Ovary (tissue), 9 donors: ENCODE data around the gene TIMP4. TPM values are rescaled to one million over a fixed set of nuclear protein-coding genes. Genes with fewer than 3 reads are reported as not detected.

Experiments
- DNase-seq, 5 donors: peaks; one replicate each; pipeline ENCODE4 v3.0.0-alpha.2; 2019 to 2020
- H3K27ac ChIP-seq, 2 donors: fragments of 200-600 bp; one replicate each; pipeline versions ENCODE4 v1.5.1 to v1.8.0; 2019 to 2022
- H3K27me3 ChIP-seq: fragments of 200-600 bp; one replicate; pipeline ENCODE4 v1.8.0; 2022
- H3K36me3 ChIP-seq: fragments of 200-600 bp; sonication (generic); one replicate; pipeline ENCODE4 v1.5.1; 2019
- H3K4me1 ChIP-seq: one replicate; pipeline ENCODE4 v1.8.1; 2013; ENCODE audit warnings: mild to moderate bottlenecking, moderate library complexity; ENCODE audit not compliant: insufficient read depth
- H3K4me3 ChIP-seq: fragments of 200-600 bp; sonication (generic); one replicate; pipeline ENCODE4 v1.5.1; 2017
- H3K9me3 ChIP-seq, 2 donors: fragments of 200-600 bp in 1 of 2; sonication (generic) in 1 of 2; one replicate each; pipeline versions ENCODE4 v1.5.1 to v1.8.1; 2013 to 2019; ENCODE audit warnings: mild to moderate bottlenecking in 1 of 2, moderate library complexity in 1 of 2
- EP300 ChIP-seq: sonication (generic); formaldehyde crosslinking; IDR thresholded peaks from one replicate; pipeline ENCODE4 v1.6.1; 2017; ENCODE audit warnings: antibody characterized with exemption
- POLR2A ChIP-seq: fragments of 450-650 bp; IDR thresholded peaks from one replicate; pipeline ENCODE4 v1.6.1; 2017; ENCODE audit warnings: antibody characterized with exemption, mild to moderate bottlenecking, moderate library complexity
- WGBS, 3 donors: extraction: QIAGEN DNeasy Blood & Tissue Kit in 1 of 3; methylation state at CpG; one replicate each; pipeline versions ENCODE4 v1.1.5 to v1.1.7; 2013 to 2017; 5-methylcytosine and 5-hydroxymethylcytosine counted together
- intact Hi-C, 4 donors: fragments of 100-400 bp; cut with DNase I; formaldehyde crosslinking; loops; one replicate each; pipeline versions ENCODE4 v1.11.0 to v1.15.1; 2022 to 2023
- polyA plus RNA-seq, 2 donors: library from polyadenylated mRNA; stranded (reverse); fragments of 200-250 nt in 1 of 2; fragments of 350-450 nt in 1 of 2; fragmentation: Illumina TruSeq in 1 of 2; extraction: RNeasy Lipid Tissue Mini Kit (QIAGEN cat#74804) in 1 of 2; gene quantifications; one replicate each; pipeline ENCODE4 v1.2.3, GENCODE V29; 2013 to 2014
- total RNA-seq, 7 donors: library from RNA; depleted of rRNA in 2 of 7; stranded (reverse); fragments of >200 nt in 2 of 7; fragmentation: NEBNext Ultra II Directional in 3 of 7; extraction: Animal tissue kit (Norgen Biotek cat#: 25700) in 3 of 7; gene quantifications; one replicate each; pipeline versions ENCODE4 v1.1.0 to v1.2.4, GENCODE V29; 2016 to 2023
- TF ChIP-seq, protein P1 (sequence below), 3 donors: fragments of 450-650 bp in 2 of 3; fragments of 200-600 bp in 1 of 3; IDR thresholded peaks; one replicate each; pipeline versions ENCODE4 v1.5.1 to v1.8.0; 2016 to 2022; ENCODE audit warnings: antibody characterized with exemption in 3 of 3, mild to moderate bottlenecking in 1 of 3
- donor health status: DM: no; HTN: no; CAD: no; lungs with moderate emphysema.
- donor health status: DM: no; HTN: no; CAD: no.
- donor health status: Bipolar disorder and iron deficiency.
- donor health status: DM: yes; HTN: yes; CAD: no.
- donor health status: DM: no; HTN: no; CAD: no.
- donor health status: DM: yes; HTN: yes; CAD: no.

Gene TIMP4
- total and polyA plus RNA-seq, 9 donors: 1.1 to 11.8 (median 4.3) TPM

GRCh38 chr3:12184541-12184940 lies 25.8 kb upstream of the TIMP4 start:
- no peaks in the 10 kb centered on the region for H3K27me3 ChIP-seq
- no peaks in the 10 kb centered on the region for H3K9me3 ChIP-seq
- peak overlapping the region in 1 of 2 donors; percentile 70 for H3K27ac ChIP-seq
- peaks cover 17% of the 10 kb centered on the region for H3K4me1 ChIP-seq
- intact Hi-C loops: loop anchor here in 1 of 4 donors (10.0 kb wide), 1 partner anchor 100 kb away; the partner anchor contains the start of gene PPARG
- WGBS, 3 donors: 82 to 95% (median 93%) methylated on average over 5 of the region's 5 CpGs
- TF ChIP-seq, protein P1, sequence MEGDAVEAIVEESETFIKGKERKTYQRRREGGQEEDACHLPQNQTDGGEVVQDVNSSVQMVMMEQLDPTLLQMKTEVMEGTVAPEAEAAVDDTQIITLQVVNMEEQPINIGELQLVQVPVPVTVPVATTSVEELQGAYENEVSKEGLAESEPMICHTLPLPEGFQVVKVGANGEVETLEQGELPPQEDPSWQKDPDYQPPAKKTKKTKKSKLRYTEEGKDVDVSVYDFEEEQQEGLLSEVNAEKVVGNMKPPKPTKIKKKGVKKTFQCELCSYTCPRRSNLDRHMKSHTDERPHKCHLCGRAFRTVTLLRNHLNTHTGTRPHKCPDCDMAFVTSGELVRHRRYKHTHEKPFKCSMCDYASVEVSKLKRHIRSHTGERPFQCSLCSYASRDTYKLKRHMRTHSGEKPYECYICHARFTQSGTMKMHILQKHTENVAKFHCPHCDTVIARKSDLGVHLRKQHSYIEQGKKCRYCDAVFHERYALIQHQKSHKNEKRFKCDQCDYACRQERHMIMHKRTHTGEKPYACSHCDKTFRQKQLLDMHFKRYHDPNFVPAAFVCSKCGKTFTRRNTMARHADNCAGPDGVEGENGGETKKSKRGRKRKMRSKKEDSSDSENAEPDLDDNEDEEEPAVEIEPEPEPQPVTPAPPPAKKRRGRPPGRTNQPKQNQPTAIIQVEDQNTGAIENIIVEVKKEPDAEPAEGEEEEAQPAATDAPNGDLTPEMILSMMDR (IDR thresholded peaks at IDR 0.05): no peak
- TF ChIP-seq EP300 (no peak), POLR2A (no peak)
- H3K4me3 ChIP-seq: no peak overlapping the region
- H3K36me3 ChIP-seq: no peaks in the 10 kb centered on the region
- no peak for DNase-seq

DNA sequence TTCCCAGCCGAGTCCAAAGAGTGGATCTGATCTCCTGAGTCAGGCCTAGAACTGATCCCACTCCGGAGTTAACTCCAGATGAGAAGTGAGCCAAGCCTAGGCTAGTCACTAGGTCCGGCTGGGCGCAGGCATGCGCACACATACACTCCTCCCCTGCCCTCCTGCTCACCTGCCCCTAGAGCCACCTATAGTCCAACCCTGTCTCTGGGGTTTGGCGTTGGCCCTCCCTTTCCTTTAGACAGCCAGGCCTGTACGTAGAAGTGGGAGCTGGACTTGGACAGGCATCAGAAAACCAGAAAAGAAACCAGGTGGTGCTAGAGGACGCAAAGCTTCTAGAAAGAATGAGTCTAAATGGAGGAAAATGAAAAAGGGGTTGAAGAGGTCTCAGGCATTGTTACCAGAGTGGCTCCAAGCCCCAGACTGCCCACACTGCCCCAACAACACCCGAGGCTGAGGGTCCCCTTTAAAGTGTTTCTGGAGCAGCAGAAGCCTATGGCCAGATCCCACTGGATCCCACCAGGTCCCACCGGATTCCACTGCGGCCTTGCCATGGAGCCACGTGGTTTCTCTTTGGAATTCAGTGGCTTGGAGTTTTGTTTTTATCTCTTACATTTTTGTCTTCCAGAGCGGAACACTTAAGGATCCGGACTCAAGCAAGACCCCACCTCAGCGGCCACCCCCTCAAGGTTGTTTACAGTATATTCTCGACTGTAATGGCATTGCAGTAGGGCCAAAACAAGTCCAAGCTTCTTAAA lies 24.2 kb upstream of the TIMP4 start:
- WGBS, 3 donors: 30 to 37% (median 36%) methylated on average over 16 of the region's 16 CpGs
- peak in 4 of 5 donors; percentile 36 to 59 (median 42) for DNase-seq
- intact Hi-C loops: loop anchor here in 1 of 4 donors (10.0 kb wide), 1 partner anchor 102 kb away; the partner anchor contains the start of gene PPARG
- TF ChIP-seq, protein P1 (IDR thresholded peaks at IDR 0.05): peak in 1 of 3 donors; percentile 9
- TF ChIP-seq EP300: no peak
- Histone ChIP-seq H3K27ac (peak overlapping the region; percentile 9 to 70), H3K36me3 (no peaks in the 10 kb centered on the region), H3K4me3 (peak overlapping the region; percentile 11), H3K27me3 (no peaks in the 10 kb centered on the region), H3K9me3 (no peaks in the 10 kb centered on the region), H3K4me1 (peaks cover 13% of the 10 kb centered on the region)

DNA sequence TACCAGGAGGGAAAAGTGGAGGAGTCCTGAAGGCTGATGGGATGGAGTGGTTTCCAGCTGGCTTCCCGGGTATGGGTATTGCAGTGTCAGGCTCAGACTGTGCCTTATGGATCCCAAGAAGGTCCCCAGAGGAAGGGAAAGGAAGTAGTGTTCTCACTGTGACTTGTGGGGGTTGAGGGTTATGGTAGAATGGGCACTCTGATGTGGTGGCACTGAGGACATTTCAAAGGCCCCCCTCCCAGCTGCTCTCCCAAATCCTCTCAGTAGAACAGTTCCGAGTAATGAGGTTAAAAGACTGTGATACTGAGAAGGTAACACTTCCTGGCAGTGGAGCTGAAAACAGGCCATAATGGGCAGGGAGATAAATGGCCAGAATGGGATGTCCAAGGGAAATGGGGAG lies 23.1 kb upstream of the TIMP4 start:
- intact Hi-C loops: loop anchor here in 1 of 4 donors (10.0 kb wide), 1 partner anchor 103 kb away; the partner anchor contains the start of gene PPARG
- no peaks in the 10 kb centered on the region for H3K9me3 ChIP-seq
- H3K27ac ChIP-seq: peak overlapping the region in 1 of 2 donors; percentile 9
- no peak for TF ChIP-seq EP300
- TF ChIP-seq, protein P1 (IDR thresholded peaks at IDR 0.05): no peak
- no peak for TF ChIP-seq POLR2A
- peaks cover 14% of the 10 kb centered on the region for H3K4me1 ChIP-seq
- WGBS, 3 donors: 92 to 96% (median 94%) methylated on average over 2 of the region's 2 CpGs
- no peaks in the 10 kb centered on the region for H3K27me3 ChIP-seq
- no peak overlapping the region for H3K4me3 ChIP-seq
- DNase-seq: no peak
- no peaks in the 10 kb centered on the region for H3K36me3 ChIP-seq

GRCh38 chr3:12181301-12181700 lies 22.6 kb upstream of the TIMP4 start:
- no peaks in the 10 kb centered on the region for H3K9me3 ChIP-seq
- H3K4me3 ChIP-seq: no peak overlapping the region
- H3K27me3 ChIP-seq: no peaks in the 10 kb centered on the region
- H3K27ac ChIP-seq: no peak overlapping the region
- DNase-seq: no peak
- intact Hi-C loops: loop anchor here in 1 of 4 donors (10.0 kb wide), 1 partner anchor 104 kb away; the partner anchor contains the start of gene PPARG
- no peaks in the 10 kb centered on the region for H3K36me3 ChIP-seq
- no peak for TF ChIP-seq EP300
- no peak for TF ChIP-seq POLR2A
- TF ChIP-seq, protein P1 (IDR thresholded peaks at IDR 0.05): no peak
- WGBS, 3 donors: 97 to 99% (median 99%) methylated on average over 4 of the region's 4 CpGs
- H3K4me1 ChIP-seq: peaks cover 14% of the 10 kb centered on the region
